Karpas-422 (cell line): ENCODE measurements around the gene RBM5. TPM values are rescaled to one million over a fixed set of nuclear protein-coding genes. Genes with fewer than 3 reads are reported as not detected.
A peak's percentile ranks its signal among the peaks of the same experiment; 100 is the strongest.

ENCODE experiments used
- DNase-seq: peaks from one replicate; pipeline ENCODE4 v3.0.0-alpha.2; 2015
- H2AFZ ChIP-seq: fragments of 200-600 bp; sonication (generic); 2 replicates; pipeline ENCODE4 v1.6.1; 2014; ENCODE audit warnings: antibody characterized with exemption, low read length, mixed read lengths
- H3K27ac ChIP-seq: fragments of 200-600 bp; sonication (generic); 2 replicates; pipeline ENCODE4 v1.5.1; 2014; ENCODE audit warnings: mild to moderate bottlenecking, low read length, moderate library complexity
- H3K27me3 ChIP-seq: fragments of 200-600 bp; sonication (generic); 2 replicates; pipeline ENCODE4 v1.6.1; 2014; ENCODE audit warnings: low read length, mixed read lengths
- H3K36me3 ChIP-seq: fragments of 200-600 bp; sonication (generic); 2 replicates; pipeline ENCODE4 v1.6.1; 2014; ENCODE audit warnings: low read length, mixed read lengths; ENCODE audit not compliant: insufficient read depth
- H3K4me1 ChIP-seq: fragments of 200-600 bp; sonication (generic); 2 replicates; pipeline ENCODE4 v1.6.1; 2014; ENCODE audit warnings: mild to moderate bottlenecking, low read length, mixed read lengths
- H3K4me2 ChIP-seq: fragments of 200-600 bp; sonication (generic); 2 replicates; pipeline ENCODE4 v1.6.1; 2014; ENCODE audit warnings: low read length, low read depth, mild to moderate bottlenecking; ENCODE audit not compliant: poor library complexity, severe bottlenecking
- H3K4me3 ChIP-seq: fragments of 200-600 bp; sonication (generic); 2 replicates; pipeline ENCODE4 v1.5.1; 2014; ENCODE audit warnings: mild to moderate bottlenecking, antibody characterized with exemption, low read length, mixed read lengths
- H3K79me2 ChIP-seq: fragments of 200-600 bp; sonication (generic); 2 replicates; pipeline ENCODE4 v1.6.1; 2014; ENCODE audit warnings: mild to moderate bottlenecking, low read length, mixed read lengths
- H3K9ac ChIP-seq: fragments of 200-600 bp; sonication (generic); 2 replicates; pipeline ENCODE4 v1.6.0; 2014; ENCODE audit warnings: low read length
- H3K9me2 ChIP-seq: fragments of 200-600 bp; sonication (generic), shearing (Covaris generic); replicated peaks from 2 replicates; pipeline ENCODE4 v1.6.0; 2014; ENCODE audit warnings: mild to moderate bottlenecking, low read length, moderate library complexity; ENCODE audit not compliant: insufficient read depth
- H3K9me3 ChIP-seq: fragments of 300-700, 200-600 bp; sonication (generic); 2 replicates; pipeline ENCODE4 v1.6.1; 2014; ENCODE audit warnings: low read length, mixed read lengths
- H4K20me1 ChIP-seq: fragments of 200-600 bp; sonication (generic); 2 replicates; pipeline ENCODE4 v1.6.1; 2014; ENCODE audit warnings: mild to moderate bottlenecking, antibody characterized with exemption, low read length, low read depth; ENCODE audit not compliant: insufficient read depth
- total RNA-seq: library from RNA; depleted of rRNA; stranded (reverse); fragments of >200 nt; shearing (Covaris generic); gene quantifications from 2 replicates; pipeline ENCODE4 v1.2.3, GENCODE V29; 2014; ENCODE audit warnings: low replicate concordance

RBM5 gene
- total RNA-seq, 1 experiment from 2014 or later: 239 TPM

DNA sequence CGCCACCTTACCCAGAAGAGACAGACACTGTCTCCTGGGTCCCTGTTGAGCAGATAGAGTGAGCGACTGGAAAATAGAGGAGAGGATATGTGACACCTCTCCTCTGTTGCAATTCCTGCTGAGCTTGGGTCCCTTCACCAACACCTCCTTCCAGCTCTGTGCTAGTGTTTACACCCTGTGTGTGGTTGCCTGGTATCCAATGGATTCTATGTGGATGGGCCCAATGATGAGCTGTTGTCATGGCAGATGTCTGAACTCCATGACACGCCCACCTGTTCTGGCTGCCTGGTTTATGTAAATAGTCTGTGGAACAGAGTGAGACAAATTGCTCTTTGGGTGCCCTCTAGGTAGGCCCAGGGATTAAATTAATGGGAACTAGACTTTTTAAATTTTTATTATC, 23.7 kb downstream of the RBM5 start:
- Histone ChIP-seq H3K4me2 (no peak overlapping the region), H3K9me3 (no peaks in the 10 kb centered on the region), H3K27me3 (no peaks in the 10 kb centered on the region), H3K79me2 (peaks cover 4% of the 10 kb centered on the region; the same call in 1 of the 2 replicates), H3K4me3 (no peak overlapping the region), H3K27ac (no peak overlapping the region), H4K20me1 (peaks cover 24% of the 10 kb centered on the region), H3K9ac (no peak overlapping the region), H3K4me1 (peaks cover 20% of the 10 kb centered on the region), H3K36me3 (peaks cover 67% of the 10 kb centered on the region), H3K9me2 (no peaks in the 10 kb centered on the region), H2AFZ (no peak overlapping the region)
- peak; percentile 77 for DNase-seq

DNA sequence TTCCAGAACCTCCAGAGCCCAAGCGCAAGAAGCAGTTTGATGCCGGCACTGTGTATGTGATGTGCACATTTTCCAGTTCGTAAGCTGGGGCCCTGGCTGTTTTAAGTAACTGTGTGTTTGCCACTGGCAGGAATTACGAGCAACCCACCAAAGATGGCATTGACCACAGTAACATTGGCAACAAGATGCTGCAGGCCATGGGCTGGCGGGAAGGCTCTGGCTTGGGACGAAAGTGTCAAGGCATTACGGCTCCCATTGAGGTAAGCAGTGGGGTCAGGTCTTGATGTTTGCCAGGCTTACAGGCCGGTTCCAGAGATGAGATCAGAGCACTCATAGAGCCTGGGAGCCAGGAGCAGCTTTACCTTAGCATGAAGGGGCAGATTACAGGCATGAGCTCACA, 28.4 kb downstream of the RBM5 start:
- no peaks in the 10 kb centered on the region for H3K79me2 ChIP-seq
- H3K9me2 ChIP-seq: no peaks in the 10 kb centered on the region
- H3K9me3 ChIP-seq: no peaks in the 10 kb centered on the region
- peaks cover 44% of the 10 kb centered on the region for H3K36me3 ChIP-seq
- no peak overlapping the region for H2AFZ ChIP-seq
- no peak for DNase-seq
- peaks cover 39% of the 10 kb centered on the region for H4K20me1 ChIP-seq
- no peaks in the 10 kb centered on the region for H3K27me3 ChIP-seq
- peaks cover 8% of the 10 kb centered on the region for H3K4me1 ChIP-seq
- no peak overlapping the region for H3K4me3 ChIP-seq
- H3K27ac ChIP-seq: no peak overlapping the region
- no peak overlapping the region for H3K4me2 ChIP-seq
- H3K9ac ChIP-seq: no peak overlapping the region

DNA sequence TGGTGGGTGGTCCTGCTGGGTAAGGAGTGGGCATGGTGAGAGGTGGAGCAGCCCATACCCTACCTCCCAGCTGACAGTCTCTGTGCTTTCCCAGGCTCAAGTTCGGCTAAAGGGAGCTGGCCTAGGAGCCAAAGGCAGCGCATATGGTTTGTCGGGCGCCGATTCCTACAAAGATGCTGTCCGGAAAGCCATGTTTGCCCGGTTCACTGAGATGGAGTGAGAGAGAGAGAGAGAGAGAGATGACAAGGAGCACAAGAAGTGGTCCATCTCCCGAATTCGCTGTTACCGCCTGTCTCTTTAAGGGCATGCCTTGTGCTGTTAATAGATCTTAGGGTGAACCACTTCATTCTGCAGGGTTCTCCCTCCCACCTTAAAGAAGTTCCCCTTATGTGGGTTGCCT, 29.5 kb downstream of the RBM5 start:
- Histone ChIP-seq H2AFZ (no peak overlapping the region), H3K4me2 (no peak overlapping the region), H3K36me3 (peaks cover 36% of the 10 kb centered on the region; the same call in 1 of the 2 replicates), H4K20me1 (peaks cover 32% of the 10 kb centered on the region), H3K9me2 (no peaks in the 10 kb centered on the region), H3K9ac (no peak overlapping the region), H3K79me2 (no peaks in the 10 kb centered on the region), H3K4me1 (no peaks in the 10 kb centered on the region), H3K4me3 (no peak overlapping the region), H3K9me3 (no peaks in the 10 kb centered on the region), H3K27me3 (no peaks in the 10 kb centered on the region), H3K27ac (no peak overlapping the region)
- DNase-seq: no peak

DNA sequence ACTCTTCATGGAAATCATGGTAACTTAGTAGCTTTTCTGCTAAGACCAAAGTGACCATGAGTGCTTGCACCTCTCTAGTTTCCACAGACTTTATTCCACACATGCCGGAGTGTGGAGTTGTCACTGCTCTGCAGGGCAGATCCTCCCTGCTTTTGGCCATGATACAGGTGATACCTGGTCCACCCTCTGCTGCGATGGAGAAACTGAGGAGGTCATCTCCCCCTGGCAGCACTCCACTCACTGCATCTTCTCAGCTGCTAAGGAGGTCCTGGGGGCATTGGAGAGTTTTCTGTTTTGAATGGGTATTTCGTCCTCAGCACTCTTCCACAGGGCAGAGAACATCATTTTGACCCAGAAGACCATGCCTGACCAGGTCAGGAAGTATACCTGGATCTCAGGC, 31.1 kb downstream of the RBM5 start:
- Histone ChIP-seq H3K27ac (no peak overlapping the region), H3K4me3 (no peak overlapping the region), H3K9ac (no peak overlapping the region), H2AFZ (no peak overlapping the region), H3K9me2 (no peaks in the 10 kb centered on the region), H3K27me3 (no peaks in the 10 kb centered on the region), H3K36me3 (peaks cover 23% of the 10 kb centered on the region; the same call in 1 of the 2 replicates), H3K4me2 (no peak overlapping the region), H3K79me2 (no peaks in the 10 kb centered on the region), H3K4me1 (no peaks in the 10 kb centered on the region), H4K20me1 (peaks cover 21% of the 10 kb centered on the region), H3K9me3 (no peaks in the 10 kb centered on the region)
- no peak for DNase-seq

DNA sequence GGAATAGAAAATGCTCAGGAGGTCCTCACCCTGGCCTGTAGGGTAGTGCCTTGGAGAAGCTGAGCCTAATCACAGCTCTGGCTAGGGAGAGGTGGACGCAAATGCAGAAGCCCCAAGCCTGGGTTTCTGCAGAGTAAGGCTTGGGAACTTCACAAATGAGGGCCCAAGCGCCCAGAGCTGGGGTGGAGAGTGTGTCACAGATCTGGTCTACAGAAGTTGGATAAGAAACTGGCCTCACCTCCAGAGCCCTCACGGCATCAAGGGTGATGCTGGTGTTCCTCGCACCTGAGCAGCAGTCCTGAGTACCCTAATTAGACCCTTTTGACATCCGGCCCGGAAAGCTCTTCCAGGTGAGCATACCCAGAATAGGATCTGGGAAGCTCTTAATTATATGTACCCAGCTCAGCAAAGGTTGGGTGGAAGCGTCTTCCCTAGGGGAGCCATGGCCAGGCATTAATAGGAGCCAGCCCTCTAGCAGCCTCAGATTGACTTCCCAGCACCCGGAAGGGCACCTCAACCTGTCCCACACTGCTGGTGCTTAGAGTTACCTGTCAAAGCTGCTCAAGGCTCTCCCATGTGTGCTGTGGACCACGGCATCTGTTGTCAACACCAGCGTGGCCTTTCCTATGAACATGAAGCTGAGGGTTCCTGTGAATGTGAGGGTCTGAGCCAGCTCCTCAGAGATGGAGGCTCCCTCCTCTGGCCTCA, 31.8 kb downstream of the RBM5 start:
- no peaks in the 10 kb centered on the region for H3K4me1 ChIP-seq
- no peak overlapping the region for H3K4me2 ChIP-seq
- H3K27me3 ChIP-seq: no peaks in the 10 kb centered on the region
- peaks cover 21% of the 10 kb centered on the region for H4K20me1 ChIP-seq
- no peaks in the 10 kb centered on the region for H3K79me2 ChIP-seq
- H2AFZ ChIP-seq: no peak overlapping the region
- no peaks in the 10 kb centered on the region for H3K9me2 ChIP-seq
- peaks cover 16% of the 10 kb centered on the region; the same call in 1 of the 2 replicates for H3K36me3 ChIP-seq
- no peak overlapping the region for H3K27ac ChIP-seq
- no peak overlapping the region for H3K9ac ChIP-seq
- peak; percentile 50 for DNase-seq
- H3K4me3 ChIP-seq: no peak overlapping the region
- H3K9me3 ChIP-seq: no peaks in the 10 kb centered on the region

DNA sequence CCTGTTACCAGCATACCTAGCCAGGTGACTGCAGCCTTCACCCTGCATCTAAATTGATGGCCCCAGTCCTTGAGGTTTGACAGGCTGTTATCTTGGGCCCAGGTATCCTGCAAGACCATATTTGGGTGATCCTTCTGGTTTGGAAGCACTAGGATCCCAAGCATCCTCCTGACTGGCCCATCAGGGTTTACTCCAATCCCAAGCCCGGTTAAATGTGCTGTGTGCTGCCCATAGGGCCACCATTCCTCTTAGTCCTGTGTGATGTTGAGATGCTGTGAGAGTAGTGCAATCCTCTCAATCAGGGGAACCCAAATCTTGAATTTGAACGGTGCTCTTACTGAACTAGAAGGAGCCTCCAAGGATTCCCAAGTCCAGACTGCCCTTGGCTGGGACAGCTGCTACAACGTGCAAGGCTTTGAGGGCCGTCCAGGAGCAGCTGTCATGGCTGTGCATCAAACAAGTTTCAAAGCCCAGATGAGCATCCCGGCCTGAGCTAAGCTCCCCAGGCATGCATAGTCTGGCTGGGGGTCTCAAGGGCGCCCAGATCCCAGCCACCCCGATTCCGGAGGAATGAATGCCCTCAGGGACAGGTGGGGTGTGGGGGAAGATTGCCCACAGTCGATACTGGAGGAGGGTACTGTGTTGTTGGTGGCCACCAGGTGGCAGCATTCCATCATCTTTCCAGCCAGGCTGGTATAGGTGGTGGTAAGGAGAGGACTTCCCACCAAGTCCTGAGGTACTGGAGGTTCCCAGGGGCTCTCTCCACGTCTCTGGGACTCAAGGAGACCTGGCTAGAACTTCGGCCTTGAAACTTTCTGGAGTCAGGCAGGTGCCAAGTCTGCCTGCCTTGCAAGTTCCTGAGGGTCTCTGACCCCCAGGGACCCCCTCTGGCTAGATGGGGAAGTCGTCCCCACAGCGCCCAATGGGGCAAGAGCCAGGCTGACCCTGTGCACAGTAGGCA, 32.6 kb downstream of the RBM5 start:
- Histone ChIP-seq H3K79me2 (no peaks in the 10 kb centered on the region), H3K27ac (no peak overlapping the region), H3K9ac (no peak overlapping the region), H3K27me3 (no peaks in the 10 kb centered on the region), H3K4me2 (no peak overlapping the region), H3K9me2 (no peaks in the 10 kb centered on the region), H3K9me3 (no peaks in the 10 kb centered on the region), H3K4me3 (no peak overlapping the region), H3K36me3 (peaks cover 8% of the 10 kb centered on the region; the same call in 1 of the 2 replicates), H4K20me1 (peaks cover 15% of the 10 kb centered on the region; the same call in 1 of the 2 replicates), H3K4me1 (no peaks in the 10 kb centered on the region), H2AFZ (no peak overlapping the region)
- peak; percentile 92 for DNase-seq

DNA sequence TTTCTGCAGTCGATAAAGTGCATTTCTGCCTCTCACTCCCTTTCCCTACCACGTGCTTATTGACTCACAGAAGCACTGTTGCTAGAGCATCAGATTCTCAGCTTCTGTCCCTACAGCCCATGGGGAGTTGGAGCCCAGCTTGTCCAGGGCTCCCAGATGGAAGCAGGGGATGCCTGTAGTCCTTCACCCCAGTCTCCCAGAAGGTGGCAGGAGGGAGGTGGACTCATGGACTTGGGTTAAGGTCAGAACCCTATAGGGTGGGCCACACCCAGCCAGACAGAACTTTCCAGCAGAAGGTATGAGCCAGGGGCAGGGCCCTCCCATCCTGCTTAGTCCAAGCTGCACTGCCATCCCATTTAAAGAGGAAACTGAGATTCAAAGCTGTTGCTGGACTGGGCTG, 33.4 kb downstream of the RBM5 start:
- Histone ChIP-seq H2AFZ (no peak overlapping the region), H3K9me3 (no peaks in the 10 kb centered on the region), H4K20me1 (peaks cover 15% of the 10 kb centered on the region; the same call in 1 of the 2 replicates), H3K4me3 (no peak overlapping the region), H3K4me1 (no peaks in the 10 kb centered on the region), H3K79me2 (no peaks in the 10 kb centered on the region), H3K4me2 (no peak overlapping the region), H3K9me2 (no peaks in the 10 kb centered on the region), H3K27ac (no peak overlapping the region), H3K27me3 (no peaks in the 10 kb centered on the region), H3K36me3 (peaks cover 1% of the 10 kb centered on the region; the same call in 1 of the 2 replicates), H3K9ac (no peak overlapping the region)
- no peak for DNase-seq
